Measurements from ENCODE around the gene NCKAP5L.

The NCKAP5L gene

DNA sequence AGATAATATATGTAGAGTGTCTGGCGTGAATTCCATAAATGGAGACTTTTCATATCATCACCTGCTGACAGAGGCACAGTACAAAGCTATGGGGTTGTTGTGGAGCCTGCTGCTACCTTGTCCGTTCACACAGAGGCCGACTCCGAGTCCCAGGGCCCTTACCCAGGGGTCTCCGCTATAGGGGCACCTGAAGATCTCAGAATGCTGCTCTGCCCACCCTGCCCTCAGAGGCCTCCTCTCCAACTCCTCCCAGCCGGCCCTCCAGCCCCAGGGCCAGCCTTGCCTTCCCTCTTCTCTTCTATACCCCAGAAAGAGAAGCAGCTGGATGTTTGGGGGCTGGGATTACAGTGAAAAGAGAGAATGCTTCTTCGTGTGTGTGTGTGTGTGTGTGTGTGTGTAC is 21.3 kb downstream of the NCKAP5L start:
- in situ Hi-C loops (cut with MboI; ENCODE audit: low pct_unique_long_range_greater_than_20kb, low sequenced_read_pairs, unreplicated experiment): no loop called here
- no peak for DNase-seq (ENCODE audit: low spot score)
- TF ChIP-seq, protein P1, sequence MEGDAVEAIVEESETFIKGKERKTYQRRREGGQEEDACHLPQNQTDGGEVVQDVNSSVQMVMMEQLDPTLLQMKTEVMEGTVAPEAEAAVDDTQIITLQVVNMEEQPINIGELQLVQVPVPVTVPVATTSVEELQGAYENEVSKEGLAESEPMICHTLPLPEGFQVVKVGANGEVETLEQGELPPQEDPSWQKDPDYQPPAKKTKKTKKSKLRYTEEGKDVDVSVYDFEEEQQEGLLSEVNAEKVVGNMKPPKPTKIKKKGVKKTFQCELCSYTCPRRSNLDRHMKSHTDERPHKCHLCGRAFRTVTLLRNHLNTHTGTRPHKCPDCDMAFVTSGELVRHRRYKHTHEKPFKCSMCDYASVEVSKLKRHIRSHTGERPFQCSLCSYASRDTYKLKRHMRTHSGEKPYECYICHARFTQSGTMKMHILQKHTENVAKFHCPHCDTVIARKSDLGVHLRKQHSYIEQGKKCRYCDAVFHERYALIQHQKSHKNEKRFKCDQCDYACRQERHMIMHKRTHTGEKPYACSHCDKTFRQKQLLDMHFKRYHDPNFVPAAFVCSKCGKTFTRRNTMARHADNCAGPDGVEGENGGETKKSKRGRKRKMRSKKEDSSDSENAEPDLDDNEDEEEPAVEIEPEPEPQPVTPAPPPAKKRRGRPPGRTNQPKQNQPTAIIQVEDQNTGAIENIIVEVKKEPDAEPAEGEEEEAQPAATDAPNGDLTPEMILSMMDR (IDR thresholded peaks at IDR 0.05; ENCODE audit: extremely low read depth, insufficient read depth, missing control alignments): no peak

DNA sequence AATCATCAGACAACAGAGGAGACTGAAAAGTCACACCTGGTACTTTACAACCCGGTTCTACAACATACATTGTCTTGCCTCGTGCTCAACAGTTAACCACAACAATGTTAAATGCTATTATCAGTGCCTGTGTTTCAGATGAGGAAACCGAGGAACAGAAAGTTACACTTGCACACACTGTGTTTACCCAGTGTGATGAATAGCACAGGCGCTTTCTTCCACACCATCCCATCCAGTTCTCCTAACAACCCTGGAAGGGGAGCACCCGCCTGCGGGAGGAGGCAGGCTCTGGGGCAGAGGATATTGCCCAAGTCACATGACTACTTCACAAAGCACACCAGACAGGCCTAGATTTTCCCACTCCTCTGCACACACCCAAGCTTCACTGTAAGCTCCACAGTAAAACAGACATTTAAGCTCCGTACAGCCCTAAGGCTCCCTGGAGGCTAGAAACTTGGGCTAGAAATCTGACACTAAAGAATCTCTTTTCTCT is 21.8 kb downstream of the NCKAP5L start:
- in situ Hi-C loops (cut with MboI; ENCODE audit: low pct_unique_long_range_greater_than_20kb, low sequenced_read_pairs, unreplicated experiment): no loop called here
- TF ChIP-seq, protein P1 (IDR thresholded peaks at IDR 0.05; ENCODE audit: extremely low read depth, insufficient read depth, missing control alignments): no peak
- DNase-seq (ENCODE audit: low spot score): no peak

DNA sequence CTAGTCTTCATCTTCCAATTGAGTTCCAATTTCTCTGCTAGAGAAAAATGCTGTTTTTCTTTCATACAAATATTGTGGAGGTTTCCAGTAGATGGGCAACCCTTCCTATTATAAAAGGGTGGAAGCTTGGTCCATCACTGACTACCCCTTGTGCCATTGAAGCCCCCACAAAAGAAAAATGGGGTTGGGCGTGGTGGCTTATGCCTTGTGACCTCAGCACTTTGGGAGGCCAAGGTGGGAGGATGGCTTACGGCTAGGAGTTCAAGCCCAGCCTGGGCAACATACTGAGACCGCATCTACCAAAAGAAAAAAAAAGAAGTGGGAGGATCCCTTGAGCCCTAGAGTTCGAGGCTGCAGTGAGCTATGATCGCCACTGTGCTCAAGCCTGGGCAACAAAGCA is 22.8 kb downstream of the NCKAP5L start:
- no peak for DNase-seq (ENCODE audit: low spot score)
- TF ChIP-seq, protein P1 (IDR thresholded peaks at IDR 0.05; ENCODE audit: extremely low read depth, insufficient read depth, missing control alignments): no peak

DNA sequence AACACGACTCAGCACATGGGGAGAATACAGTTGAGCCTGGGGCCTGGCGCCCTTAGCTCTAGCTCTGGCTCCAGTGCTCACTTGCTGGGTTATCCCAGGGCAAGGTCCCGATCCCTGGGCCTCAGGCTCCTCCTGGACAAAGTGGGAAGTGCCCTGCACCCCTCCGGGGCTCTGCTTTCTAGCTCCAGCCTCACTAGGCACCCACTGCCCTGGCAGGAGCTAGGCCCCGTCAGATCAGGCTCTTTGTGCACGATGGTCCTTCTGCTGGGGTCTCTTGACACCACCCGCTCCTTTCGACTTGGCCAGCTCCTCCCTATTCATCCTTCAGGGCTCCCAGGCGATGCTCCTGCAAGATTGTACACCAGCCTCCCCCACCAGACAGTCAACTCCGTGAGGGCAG is 23.4 kb downstream of the NCKAP5L start:
- TF ChIP-seq, protein P1 (IDR thresholded peaks at IDR 0.05; ENCODE audit: extremely low read depth, insufficient read depth, missing control alignments): no peak
- DNase-seq (ENCODE audit: low spot score): no peak
- in situ Hi-C loops (cut with MboI; ENCODE audit: low pct_unique_long_range_greater_than_20kb, low sequenced_read_pairs, unreplicated experiment): no loop called here

More for the DNA sequence above, 22.8 kb downstream of the NCKAP5L start:
- in situ Hi-C loops (cut with MboI; ENCODE audit: low pct_unique_long_range_greater_than_20kb, low sequenced_read_pairs, unreplicated experiment): no loop called here

DNA sequence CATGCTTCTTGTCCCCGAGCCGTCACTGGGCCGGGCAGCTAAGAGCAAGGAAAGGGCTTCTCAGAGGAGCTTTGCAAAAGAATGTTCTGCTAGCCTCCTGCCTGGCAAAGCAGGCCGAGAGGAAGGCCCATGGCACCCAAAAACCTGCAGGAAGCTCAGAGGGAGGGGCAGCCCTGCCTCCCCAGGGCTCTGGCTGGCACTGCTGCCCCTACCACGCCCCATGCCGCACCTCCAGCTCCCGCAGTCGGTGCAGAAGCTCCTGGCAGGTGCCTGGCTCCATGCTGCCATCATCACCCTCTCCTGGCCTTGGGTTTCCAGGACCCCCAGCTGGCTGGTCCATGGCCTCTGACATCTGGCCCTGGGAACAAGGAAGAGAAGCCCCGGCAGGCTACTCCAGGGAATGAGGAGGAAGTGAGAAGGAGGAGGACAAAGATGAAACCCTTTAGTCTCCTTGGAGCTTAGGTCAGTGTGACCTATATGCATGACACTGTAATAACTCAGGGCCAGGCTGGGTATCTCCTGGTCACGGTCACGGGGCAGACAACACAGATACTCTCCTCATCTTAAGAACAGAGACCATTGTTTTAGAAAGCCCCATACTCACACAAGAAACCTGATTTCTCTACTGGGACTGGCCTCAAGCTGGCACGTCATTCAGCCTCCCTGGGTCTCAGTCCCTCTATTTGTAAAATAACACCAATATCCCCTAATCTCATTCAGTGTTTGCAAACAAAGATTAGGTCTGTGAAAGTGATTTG is 24.3 kb downstream of the NCKAP5L start:
- TF ChIP-seq, protein P1 (IDR thresholded peaks at IDR 0.05; ENCODE audit: extremely low read depth, insufficient read depth, missing control alignments): no peak
- DNase-seq (ENCODE audit: low spot score): no peak
- in situ Hi-C loops (cut with MboI; ENCODE audit: low pct_unique_long_range_greater_than_20kb, low sequenced_read_pairs, unreplicated experiment): no loop called here

DNA sequence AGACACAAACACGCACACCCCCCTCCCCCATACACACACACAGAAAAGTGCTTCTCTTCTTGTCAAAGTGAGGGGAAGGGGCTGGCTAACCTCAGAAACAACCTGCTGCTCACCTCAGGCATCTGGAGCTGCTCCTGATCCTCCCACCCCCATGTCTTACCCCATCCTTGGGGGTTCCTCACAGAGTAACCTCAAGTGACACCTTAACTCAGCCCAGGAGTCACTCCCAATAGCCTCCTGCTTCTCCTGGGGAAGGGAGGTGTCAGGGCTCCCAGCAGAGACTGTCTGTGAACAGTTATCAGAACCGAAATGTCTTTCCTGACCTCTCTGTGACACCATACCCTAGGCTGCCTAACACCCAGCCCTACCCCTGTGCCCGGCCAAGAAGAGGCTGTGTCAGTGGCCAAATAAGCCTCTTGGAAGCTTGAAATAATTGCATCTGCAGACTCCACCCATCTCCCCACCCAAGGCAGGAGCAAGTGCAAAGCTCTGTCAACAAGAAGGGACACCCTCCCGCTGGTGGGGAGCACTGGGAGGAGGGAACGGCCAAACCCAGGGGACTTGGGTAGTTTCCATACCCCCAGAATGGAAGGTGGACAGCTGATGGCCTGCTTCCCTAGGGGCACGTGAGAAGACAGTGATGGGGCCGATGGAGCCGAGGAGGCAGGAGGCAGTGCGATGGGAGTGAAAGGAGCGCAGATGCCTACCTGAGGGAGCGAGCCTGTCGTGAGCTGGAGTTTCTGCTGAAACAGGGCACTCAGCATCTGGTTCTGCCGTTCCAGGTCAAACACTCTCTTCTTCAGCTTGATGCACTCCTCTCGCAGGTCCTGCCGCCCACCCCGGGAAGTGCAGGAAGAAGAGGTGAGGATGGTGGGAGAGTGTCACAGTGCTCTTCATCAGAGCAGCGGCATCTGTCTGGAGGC is 26.8 kb downstream of the NCKAP5L start:
- TF ChIP-seq, protein P1 (IDR thresholded peaks at IDR 0.05; ENCODE audit: extremely low read depth, insufficient read depth, missing control alignments): no peak
- in situ Hi-C loops (cut with MboI; ENCODE audit: low pct_unique_long_range_greater_than_20kb, low sequenced_read_pairs, unreplicated experiment): no loop called here
- DNase-seq (ENCODE audit: low spot score): no peak
